ENCODE measurements around the gene TMEM51. TPM values are rescaled to one million over a fixed set of nuclear protein-coding genes. Genes with fewer than 3 reads are reported as not detected.

The TMEM51 gene
- polyA plus RNA-seq, 4 donors, result 20.0 to 23.2 (median 20.9) TPM

DNA sequence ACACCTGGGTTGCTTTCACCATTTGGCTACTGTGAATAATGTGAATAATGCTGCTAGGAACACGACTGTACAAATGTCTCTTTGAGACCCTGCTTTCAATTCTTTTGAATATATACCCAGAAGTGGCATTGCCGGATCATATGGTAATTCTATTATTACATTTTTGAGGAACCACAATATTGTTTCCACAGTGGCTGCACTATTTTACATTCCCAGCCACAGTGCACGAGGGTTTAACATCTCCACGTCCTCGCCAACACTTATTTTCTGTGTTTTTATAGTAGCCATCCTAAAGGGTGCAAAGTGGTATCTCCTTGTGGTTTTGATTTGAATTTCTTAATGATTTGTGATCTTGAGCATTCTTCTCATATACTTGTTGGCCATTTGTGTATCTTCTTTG lies 109.2 kb downstream of the TMEM51 start:
- DNase-seq (ENCODE audit: low read depth in 4 of 4, low spot score in 3 of 4), result no peak

DNA sequence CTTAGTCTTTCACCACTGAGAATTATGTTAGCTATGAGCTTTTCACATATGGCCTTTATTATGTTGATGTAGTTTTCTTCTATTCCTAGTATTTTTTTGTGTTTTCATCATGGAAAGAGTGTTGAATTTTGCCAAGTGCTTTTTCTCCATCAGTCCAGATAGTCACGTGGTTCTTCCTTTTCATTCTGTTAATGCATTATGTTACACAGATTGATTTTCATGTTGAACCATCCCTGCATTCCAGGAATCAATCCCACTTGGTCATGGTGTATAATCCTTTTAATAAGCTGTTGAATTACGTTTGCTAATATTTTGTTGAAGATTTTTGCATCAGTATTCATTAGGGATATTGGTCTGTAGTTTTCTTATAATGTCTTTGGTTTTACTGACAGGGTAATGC lies 111.2 kb downstream of the TMEM51 start:
- DNase-seq (ENCODE audit: low read depth in 4 of 4, low spot score in 3 of 4), result no peak

Other genes starting within 250 kb of the TMEM51 start
- gene FHAD1, start 93.5 kb downstream of the TMEM51 start, polyA plus RNA-seq (ENCODE audit: insufficient read length in 4 of 4), result 1 to 10 TPM; 2.9 to 9.8 (median 3.3) TPM